GM12878 (cell line): Measurements from ENCODE around the gene ETDB. TPM values are rescaled to one million over a fixed set of nuclear protein-coding genes. Genes with fewer than 3 reads are reported as not detected.

ENCODE experiments used
- ATF2 ChIP-seq: IDR thresholded peaks from 2 replicates; pipeline ENCODE4 v1.6.1; 2012; ENCODE audit warnings: low read length, inconsistent platforms
- ATF7 ChIP-seq: fragments of 450-650 bp; IDR thresholded peaks from 2 replicates; pipeline ENCODE4 v1.6.1; 2016; ENCODE audit warnings: low read depth, mild to moderate bottlenecking
- BCL11A ChIP-seq: IDR thresholded peaks from 2 replicates; pipeline ENCODE4 v1.6.1; 2011; ENCODE audit warnings: low read depth, low read length
- EP300 ChIP-seq, 2 experiments: fragments of 150-350 bp in 1 of 2; IDR thresholded peaks; 2 replicates each; pipeline ENCODE4 v1.6.1; 2011 to 2012; ENCODE audit warnings: low read depth in 2 of 2, low read length in 2 of 2, borderline replicate concordance in 1 of 2, improper control_type of control experiment in 1 of 2, inconsistent platforms in 1 of 2; ENCODE audit not compliant: control insufficient read depth in 1 of 2
- JUNB ChIP-seq: IDR thresholded peaks from 2 replicates; pipeline ENCODE4 v1.6.1; 2016; ENCODE audit warnings: antibody characterized with exemption, mild to moderate bottlenecking
- MTA2 ChIP-seq: fragments of 450-650 bp; IDR thresholded peaks from 2 replicates; pipeline ENCODE4 v1.6.1; 2016; ENCODE audit warnings: low read depth, mild to moderate bottlenecking, moderate library complexity
- PAX5 ChIP-seq: IDR thresholded peaks from 2 replicates; pipeline ENCODE4 v1.6.1; 2011; ENCODE audit warnings: low read depth, low read length, borderline replicate concordance
- POLR2A ChIP-seq: IDR thresholded peaks from 2 replicates; pipeline ENCODE4 v1.6.1; 2011; ENCODE audit warnings: low read depth, mild to moderate bottlenecking, low read length
- RAD21 ChIP-seq: IDR thresholded peaks from 2 replicates; pipeline ENCODE4 v1.6.1; 2011; ENCODE audit warnings: mild to moderate bottlenecking, low read depth, low read length, moderate library complexity; ENCODE audit not compliant: insufficient read depth
- STAT1 ChIP-seq: fragments of 450-650 bp; conservative IDR thresholded peaks from 2 replicates; pipeline ENCODE4 v1.6.1; 2014; ENCODE audit warnings: antibody characterized with exemption, mild to moderate bottlenecking
- ZNF622 ChIP-seq: fragments of 450-650 bp; IDR thresholded peaks from 2 replicates; pipeline ENCODE4 v1.6.1; 2017; ENCODE audit warnings: mild to moderate bottlenecking, inconsistent platforms
- polyA plus RNA-seq, 11 experiments: library from polyadenylated mRNA; depleted of rRNA in 4 of 11; unstranded in 6 of 11; stranded (reverse) in 5 of 11; fragments of >200 nt; fragmentation: Nextera tagmentation in 4 of 11; fragmentation: Illumina TruSeq in 1 of 11; extraction: Ambion mirVana in 4 of 11; extraction: Trizol in 1 of 11; gene quantifications; 1 replicate in 1 of 11; 2 replicates in 10 of 11; pipeline versions ENCODE4 v1.2.1 to v1.2.3, GENCODE V29; 2011 to 2016; ENCODE audit warnings: inconsistent platforms in 2 of 11, missing spikeins in 2 of 11, low read depth in 1 of 11
- total RNA-seq, 4 experiments: library from RNA; depleted of rRNA in 3 of 4; stranded (reverse); fragments of >200 nt in 3 of 4; fragmentation: Illumina TruSeq in 1 of 4; extraction: Trizol in 1 of 4; gene quantifications; 2 replicates each; pipeline versions ENCODE4 v1.2.1 to v1.2.3, GENCODE V29; 2013 to 2021
- TF ChIP-seq, protein P1 (sequence below): IDR thresholded peaks from 2 replicates; pipeline ENCODE4 v1.6.1; 2011; ENCODE audit warnings: mild to moderate bottlenecking, low read depth, low read length, moderate library complexity; ENCODE audit not compliant: insufficient replicate concordance
- TF ChIP-seq, protein P2 (sequence below): fragments of 450-650 bp; IDR thresholded peaks from 2 replicates; pipeline ENCODE4 v1.6.1; 2016; ENCODE audit warnings: mild to moderate bottlenecking, moderate library complexity, borderline replicate concordance
- TF ChIP-seq, protein P3 (sequence below): IDR thresholded peaks from 2 replicates; pipeline ENCODE4 v1.6.1; 2012; ENCODE audit warnings: improper control_type of control experiment, low read depth, low read length; ENCODE audit not compliant: insufficient replicate concordance

Gene ETDB
- total and polyA plus RNA-seq, 10 of the 15 experiments (the other 5 are each of a cell fraction or from before 2014, with no cell fraction given): not detected

GRCh38 chrX:135094726-135095125 lies 25.6 kb downstream of the ETDB start (continued):
- TF ChIP-seq, protein P1, sequence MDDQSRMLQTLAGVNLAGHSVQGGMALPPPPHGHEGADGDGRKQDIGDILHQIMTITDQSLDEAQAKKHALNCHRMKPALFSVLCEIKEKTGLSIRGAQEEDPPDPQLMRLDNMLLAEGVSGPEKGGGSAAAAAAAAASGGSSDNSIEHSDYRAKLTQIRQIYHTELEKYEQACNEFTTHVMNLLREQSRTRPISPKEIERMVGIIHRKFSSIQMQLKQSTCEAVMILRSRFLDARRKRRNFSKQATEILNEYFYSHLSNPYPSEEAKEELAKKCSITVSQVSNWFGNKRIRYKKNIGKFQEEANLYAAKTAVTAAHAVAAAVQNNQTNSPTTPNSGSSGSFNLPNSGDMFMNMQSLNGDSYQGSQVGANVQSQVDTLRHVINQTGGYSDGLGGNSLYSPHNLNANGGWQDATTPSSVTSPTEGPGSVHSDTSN: no peak
- TF ChIP-seq JUNB: no peak
- no peak for TF ChIP-seq ZNF622
- TF ChIP-seq, protein P2, sequence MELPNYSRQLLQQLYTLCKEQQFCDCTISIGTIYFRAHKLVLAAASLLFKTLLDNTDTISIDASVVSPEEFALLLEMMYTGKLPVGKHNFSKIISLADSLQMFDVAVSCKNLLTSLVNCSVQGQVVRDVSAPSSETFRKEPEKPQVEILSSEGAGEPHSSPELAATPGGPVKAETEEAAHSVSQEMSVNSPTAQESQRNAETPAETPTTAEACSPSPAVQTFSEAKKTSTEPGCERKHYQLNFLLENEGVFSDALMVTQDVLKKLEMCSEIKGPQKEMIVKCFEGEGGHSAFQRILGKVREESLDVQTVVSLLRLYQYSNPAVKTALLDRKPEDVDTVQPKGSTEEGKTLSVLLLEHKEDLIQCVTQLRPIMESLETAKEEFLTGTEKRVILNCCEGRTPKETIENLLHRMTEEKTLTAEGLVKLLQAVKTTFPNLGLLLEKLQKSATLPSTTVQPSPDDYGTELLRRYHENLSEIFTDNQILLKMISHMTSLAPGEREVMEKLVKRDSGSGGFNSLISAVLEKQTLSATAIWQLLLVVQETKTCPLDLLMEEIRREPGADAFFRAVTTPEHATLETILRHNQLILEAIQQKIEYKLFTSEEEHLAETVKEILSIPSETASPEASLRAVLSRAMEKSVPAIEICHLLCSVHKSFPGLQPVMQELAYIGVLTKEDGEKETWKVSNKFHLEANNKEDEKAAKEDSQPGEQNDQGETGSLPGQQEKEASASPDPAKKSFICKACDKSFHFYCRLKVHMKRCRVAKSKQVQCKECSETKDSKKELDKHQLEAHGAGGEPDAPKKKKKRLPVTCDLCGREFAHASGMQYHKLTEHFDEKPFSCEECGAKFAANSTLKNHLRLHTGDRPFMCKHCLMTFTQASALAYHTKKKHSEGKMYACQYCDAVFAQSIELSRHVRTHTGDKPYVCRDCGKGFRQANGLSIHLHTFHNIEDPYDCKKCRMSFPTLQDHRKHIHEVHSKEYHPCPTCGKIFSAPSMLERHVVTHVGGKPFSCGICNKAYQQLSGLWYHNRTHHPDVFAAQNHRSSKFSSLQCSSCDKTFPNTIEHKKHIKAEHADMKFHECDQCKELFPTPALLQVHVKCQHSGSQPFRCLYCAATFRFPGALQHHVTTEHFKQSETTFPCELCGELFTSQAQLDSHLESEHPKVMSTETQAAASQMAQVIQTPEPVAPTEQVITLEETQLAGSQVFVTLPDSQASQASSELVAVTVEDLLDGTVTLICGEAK: no peak
- no peak for TF ChIP-seq ATF2
- TF ChIP-seq PAX5: no peak
- TF ChIP-seq, protein P3, sequence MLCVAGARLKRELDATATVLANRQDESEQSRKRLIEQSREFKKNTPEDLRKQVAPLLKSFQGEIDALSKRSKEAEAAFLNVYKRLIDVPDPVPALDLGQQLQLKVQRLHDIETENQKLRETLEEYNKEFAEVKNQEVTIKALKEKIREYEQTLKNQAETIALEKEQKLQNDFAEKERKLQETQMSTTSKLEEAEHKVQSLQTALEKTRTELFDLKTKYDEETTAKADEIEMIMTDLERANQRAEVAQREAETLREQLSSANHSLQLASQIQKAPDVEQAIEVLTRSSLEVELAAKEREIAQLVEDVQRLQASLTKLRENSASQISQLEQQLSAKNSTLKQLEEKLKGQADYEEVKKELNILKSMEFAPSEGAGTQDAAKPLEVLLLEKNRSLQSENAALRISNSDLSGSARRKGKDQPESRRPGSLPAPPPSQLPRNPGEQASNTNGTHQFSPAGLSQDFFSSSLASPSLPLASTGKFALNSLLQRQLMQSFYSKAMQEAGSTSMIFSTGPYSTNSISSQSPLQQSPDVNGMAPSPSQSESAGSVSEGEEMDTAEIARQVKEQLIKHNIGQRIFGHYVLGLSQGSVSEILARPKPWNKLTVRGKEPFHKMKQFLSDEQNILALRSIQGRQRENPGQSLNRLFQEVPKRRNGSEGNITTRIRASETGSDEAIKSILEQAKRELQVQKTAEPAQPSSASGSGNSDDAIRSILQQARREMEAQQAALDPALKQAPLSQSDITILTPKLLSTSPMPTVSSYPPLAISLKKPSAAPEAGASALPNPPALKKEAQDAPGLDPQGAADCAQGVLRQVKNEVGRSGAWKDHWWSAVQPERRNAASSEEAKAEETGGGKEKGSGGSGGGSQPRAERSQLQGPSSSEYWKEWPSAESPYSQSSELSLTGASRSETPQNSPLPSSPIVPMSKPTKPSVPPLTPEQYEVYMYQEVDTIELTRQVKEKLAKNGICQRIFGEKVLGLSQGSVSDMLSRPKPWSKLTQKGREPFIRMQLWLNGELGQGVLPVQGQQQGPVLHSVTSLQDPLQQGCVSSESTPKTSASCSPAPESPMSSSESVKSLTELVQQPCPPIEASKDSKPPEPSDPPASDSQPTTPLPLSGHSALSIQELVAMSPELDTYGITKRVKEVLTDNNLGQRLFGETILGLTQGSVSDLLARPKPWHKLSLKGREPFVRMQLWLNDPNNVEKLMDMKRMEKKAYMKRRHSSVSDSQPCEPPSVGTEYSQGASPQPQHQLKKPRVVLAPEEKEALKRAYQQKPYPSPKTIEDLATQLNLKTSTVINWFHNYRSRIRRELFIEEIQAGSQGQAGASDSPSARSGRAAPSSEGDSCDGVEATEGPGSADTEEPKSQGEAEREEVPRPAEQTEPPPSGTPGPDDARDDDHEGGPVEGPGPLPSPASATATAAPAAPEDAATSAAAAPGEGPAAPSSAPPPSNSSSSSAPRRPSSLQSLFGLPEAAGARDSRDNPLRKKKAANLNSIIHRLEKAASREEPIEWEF: no peak
- TF ChIP-seq RAD21: no peak
- TF ChIP-seq ATF7: no peak
- no peak for TF ChIP-seq BCL11A
- no peak for TF ChIP-seq EP300 (IDR thresholded peaks at IDR 0.05; ENCODE audit: borderline replicate concordance in 1 of 2, control insufficient read depth in 1 of 2, low read depth in 2 of 2, low read length in 2 of 2)
- TF ChIP-seq STAT1: no peak
- TF ChIP-seq POLR2A: no peak
- TF ChIP-seq MTA2: no peak
